Right ventricle myocardium inferior (tissue), 1 donor: ENCODE data around the gene IDH3A. TPM values are rescaled to one million over a fixed set of nuclear protein-coding genes. Genes with fewer than 3 reads are reported as not detected.

Source experiments
- ATAC-seq: fragments of 200-7000 bp; cut with Tn5 transposase; one replicate; pipeline ENCODE4 v1.9.1; 2020; ENCODE audit warnings: mild to moderate bottlenecking, moderate library complexity
- DNase-seq: peaks from one replicate; pipeline ENCODE4 v3.0.0; 2021; ENCODE audit errors: missing footprints
- intact Hi-C: fragments of 100-400 bp; cut with DNase I; formaldehyde crosslinking; loops from one replicate; pipeline ENCODE4 v1.11.0; 2022
- total RNA-seq: library from RNA; stranded (reverse); fragmentation: NEBNext Ultra II Directional; extraction: Animal tissue kit (Norgen Biotek cat#: 25700); gene quantifications from one replicate; pipeline ENCODE4 v1.2.1, GENCODE V29; 2021
- donor health status: DM: no; HTN: yes; CAD: no; lungs with severe emphysema.

The IDH3A gene
- total RNA-seq, 1 donor from 2014 or later: 425 TPM

- no peak for ATAC-seq
- intact Hi-C loops: no loop called here
- no peak for DNase-seq
Observed at GRCh38 chr15:78192826-78193594, 43.8 kb downstream of the IDH3A start.

- intact Hi-C loops: no loop called here
- ATAC-seq: peak; percentile 18
- DNase-seq: no peak
Observed at GRCh38 chr15:78193731-78194567, 44.8 kb downstream of the IDH3A start.

- no peak for DNase-seq
Observed at GRCh38 chr15:78194568-78194925, 45.4 kb downstream of the IDH3A start.

GRCh38 chr15:78195735-78196201 is 46.6 kb downstream of the IDH3A start:
- DNase-seq: no peak
- intact Hi-C loops: loop anchor here (1.0 to 5.0 kb wide), 2 partner anchors 47 to 82 kb away; no protein-coding TSS in a partner anchor
- ATAC-seq: peak; percentile 76

More at GRCh38 chr15:78194568-78194925, 45.4 kb downstream of the IDH3A start:
- ATAC-seq: no peak
- intact Hi-C loops: no loop called here

- no peak for ATAC-seq
- DNase-seq: no peak
- intact Hi-C loops: loop anchor here (5.0 kb wide), 1 partner anchor 45 kb away; no protein-coding TSS in a partner anchor
Observed at GRCh38 chr15:78197632-78198031, 48.5 kb downstream of the IDH3A start.

- ATAC-seq: no peak
- intact Hi-C loops: no loop called here
- no peak for DNase-seq
Observed at GRCh38 chr15:78200276-78200930, 51.2 kb downstream of the IDH3A start.

GRCh38 chr15:78201281-78202190 is 52.4 kb downstream of the IDH3A start:
- intact Hi-C loops: loop anchor here (2.0 kb wide), 1 partner anchor 21 kb away; no protein-coding TSS in a partner anchor
- ATAC-seq (no peak), DNase-seq (no peak)

GRCh38 chr15:78203346-78204225 is 54.4 kb downstream of the IDH3A start:
- intact Hi-C loops: loop anchor here (2.0 kb wide), 1 partner anchor 19 kb away; no protein-coding TSS in a partner anchor
- DNase-seq: no peak
- peak; percentile 64 for ATAC-seq

- no peak for DNase-seq
- ATAC-seq: peak; percentile 79
- intact Hi-C loops: no loop called here
Observed at GRCh38 chr15:78204351-78205309, 55.5 kb downstream of the IDH3A start.

- no peak for DNase-seq
- intact Hi-C loops: no loop called here
- no peak for ATAC-seq
Observed at GRCh38 chr15:78205337-78205736, 56.2 kb downstream of the IDH3A start.

- DNase-seq: no peak
- no peak for ATAC-seq
Observed at GRCh38 chr15:78205856-78206255, 56.7 kb downstream of the IDH3A start.

GRCh38 chr15:78206326-78207109 is 57.4 kb downstream of the IDH3A start:
- ATAC-seq (no peak), DNase-seq (no peak)
- intact Hi-C loops: no loop called here

More at GRCh38 chr15:78205856-78206255, 56.7 kb downstream of the IDH3A start:
- intact Hi-C loops: no loop called here

- intact Hi-C loops: no loop called here
- DNase-seq (no peak), ATAC-seq (no peak)
Observed at GRCh38 chr15:78207110-78207458, 57.9 kb downstream of the IDH3A start.

GRCh38 chr15:78207641-78208340 is 58.6 kb downstream of the IDH3A start:
- DNase-seq: no peak
- intact Hi-C loops: no loop called here
- ATAC-seq: no peak

- intact Hi-C loops: no loop called here
- ATAC-seq (no peak), DNase-seq (no peak)
Observed at GRCh38 chr15:78208341-78208844, 59.2 kb downstream of the IDH3A start.
